ENCODE measurements around the gene USP32.

USP32 gene

GRCh38 chr17:60168654-60169053 lies 223.3 kb downstream of the USP32 start:
- DNase-seq: no peak

GRCh38 chr17:60167065-60167741 lies 224.7 kb downstream of the USP32 start:
- DNase-seq: peak; percentile 25

- DNase-seq: no peak
Observed at GRCh38 chr17:60165971-60166370, 226.0 kb downstream of the USP32 start.

GRCh38 chr17:60165223-60165622 lies 226.7 kb downstream of the USP32 start:
- no peak for DNase-seq

- DNase-seq: no peak
Observed at GRCh38 chr17:60164697-60165096, 227.2 kb downstream of the USP32 start.

GRCh38 chr17:60164164-60164563 lies 227.8 kb downstream of the USP32 start:
- no peak for DNase-seq

- DNase-seq: no peak
Observed at GRCh38 chr17:60163108-60163784, 228.7 kb downstream of the USP32 start.

- DNase-seq: no peak
Observed at GRCh38 chr17:60161598-60162330, 230.2 kb downstream of the USP32 start.

GRCh38 chr17:60160829-60161501 lies 231.0 kb downstream of the USP32 start:
- no peak for DNase-seq

- DNase-seq: no peak
Observed at GRCh38 chr17:60159479-60159866, 232.5 kb downstream of the USP32 start.

- no peak for DNase-seq
Observed at GRCh38 chr17:60158751-60159478, 233.0 kb downstream of the USP32 start.

- DNase-seq: no peak
Observed at GRCh38 chr17:60157487-60158040, 234.4 kb downstream of the USP32 start.

- no peak for DNase-seq
Observed at GRCh38 chr17:60156746-60157145, 235.2 kb downstream of the USP32 start.

GRCh38 chr17:60155815-60156214 lies 236.1 kb downstream of the USP32 start:
- no peak for DNase-seq

GRCh38 chr17:60155427-60155814 lies 236.5 kb downstream of the USP32 start:
- no peak for DNase-seq

- no peak for DNase-seq
Observed at GRCh38 chr17:60154616-60155426, 237.1 kb downstream of the USP32 start.

- no peak for DNase-seq
Observed at GRCh38 chr17:60153606-60154390, 238.1 kb downstream of the USP32 start.

- DNase-seq: no peak
Observed at GRCh38 chr17:60151355-60151754, 240.6 kb downstream of the USP32 start.

GRCh38 chr17:60149691-60150582 lies 242.0 kb downstream of the USP32 start, which contains the start of gene CA4:
CA4 (plus strand) TSS chr17:60149973; CDS start chr17:60150035, 62 bp downstream.
- peak; percentile 29 for DNase-seq

Measured in NCI-H345 (cell line).